HEK293 (cell line): ENCODE data around the gene RBM17.

ENCODE experiments used
- AEBP2 ChIP-seq: fragments of 450-650 bp; formaldehyde crosslinking; IDR thresholded peaks from 2 replicates; pipeline ENCODE4 v1.5.1; 2016; ENCODE audit warnings: missing biosample characterization, missing genetic modification characterization, borderline replicate concordance
- ATF2 ChIP-seq: fragments of 450-650 bp; formaldehyde crosslinking; IDR thresholded peaks from 2 replicates; pipeline ENCODE4 v1.5.1; 2016; ENCODE audit warnings: missing biosample characterization, missing genetic modification characterization, low read depth
- ELK4 ChIP-seq: IDR thresholded peaks from 2 replicates; pipeline ENCODE4 v1.6.1; 2011; ENCODE audit warnings: mild to moderate bottlenecking, low read depth, low read length, borderline replicate concordance
- GLI2 ChIP-seq: fragments of 450-650 bp; formaldehyde crosslinking; IDR thresholded peaks from 2 replicates; pipeline ENCODE4; 2017; ENCODE audit warnings: missing biosample characterization, missing genetic modification characterization, low read depth, borderline replicate concordance
- GLIS2 ChIP-seq: fragments of 450-650 bp; formaldehyde crosslinking; IDR thresholded peaks from 2 replicates; pipeline ENCODE4 v1.5.1; 2016; ENCODE audit warnings: missing biosample characterization, missing genetic modification characterization
- OSR2 ChIP-seq: fragments of 450-650 bp; formaldehyde crosslinking; IDR thresholded peaks from 2 replicates; pipeline ENCODE4 v1.5.1; 2016; ENCODE audit warnings: missing biosample characterization, missing genetic modification characterization
- PRDM6 ChIP-seq: fragments of 450-650 bp; formaldehyde crosslinking; IDR thresholded peaks from 2 replicates; pipeline ENCODE4 v1.5.1; 2017; ENCODE audit warnings: missing biosample characterization, missing genetic modification characterization
- REST ChIP-seq: fragments of 450-650 bp; formaldehyde crosslinking; IDR thresholded peaks from 2 replicates; pipeline ENCODE4 v1.5.1; 2016; ENCODE audit warnings: missing biosample characterization, missing genetic modification characterization
- YY2 ChIP-seq: fragments of 450-650 bp; formaldehyde crosslinking; IDR thresholded peaks from 2 replicates; pipeline ENCODE4 v1.5.1; 2016; ENCODE audit warnings: missing biosample characterization, missing genetic modification characterization
- ZBTB17 ChIP-seq: fragments of 450-650 bp; formaldehyde crosslinking; IDR thresholded peaks from 2 replicates; pipeline ENCODE4 v1.5.1; 2016; ENCODE audit warnings: missing biosample characterization, missing genetic modification characterization
- ZBTB6 ChIP-seq: fragments of 450-650 bp; formaldehyde crosslinking; IDR thresholded peaks from 2 replicates; pipeline ENCODE4 v1.5.1; 2017; ENCODE audit warnings: missing biosample characterization, missing genetic modification characterization
- ZBTB8A ChIP-seq: fragments of 450-650 bp; formaldehyde crosslinking; IDR thresholded peaks from 2 replicates; pipeline ENCODE4 v1.5.1; 2016; ENCODE audit warnings: missing biosample characterization, missing genetic modification characterization
- ZNF112 ChIP-seq: fragments of 450-650 bp; formaldehyde crosslinking; IDR thresholded peaks from 2 replicates; pipeline ENCODE4 v1.5.0; 2017; ENCODE audit warnings: missing biosample characterization, missing genetic modification characterization
- ZNF140 ChIP-seq: fragments of 450-650 bp; formaldehyde crosslinking; IDR thresholded peaks from 2 replicates; pipeline ENCODE4 v1.5.1; 2016; ENCODE audit warnings: missing biosample characterization, missing genetic modification characterization
- ZNF155 ChIP-seq: fragments of 450-650 bp; formaldehyde crosslinking; IDR thresholded peaks from 2 replicates; pipeline ENCODE4 v1.5.1; 2016; ENCODE audit warnings: missing biosample characterization, missing genetic modification characterization
- ZNF19 ChIP-seq: fragments of 450-650 bp; formaldehyde crosslinking; IDR thresholded peaks from 2 replicates; pipeline ENCODE4; 2016; ENCODE audit warnings: missing biosample characterization, missing genetic modification characterization, low read depth
- ZNF2 ChIP-seq: fragments of 450-650 bp; formaldehyde crosslinking; IDR thresholded peaks from 2 replicates; pipeline ENCODE4 v1.5.1; 2016; ENCODE audit warnings: missing biosample characterization, missing genetic modification characterization
- ZNF24 ChIP-seq: fragments of 450-650 bp; formaldehyde crosslinking; IDR thresholded peaks from 2 replicates; pipeline ENCODE4 v1.5.1; 2016; ENCODE audit warnings: missing biosample characterization, missing genetic modification characterization
- ZNF292 ChIP-seq: fragments of 450-650 bp; formaldehyde crosslinking; IDR thresholded peaks from 2 replicates; pipeline ENCODE4 v1.5.1; 2016; ENCODE audit warnings: low read depth, missing biosample characterization, missing genetic modification characterization, borderline replicate concordance
- ZNF350 ChIP-seq: fragments of 450-650 bp; formaldehyde crosslinking; IDR thresholded peaks from 2 replicates; pipeline ENCODE4 v1.5.0; 2017; ENCODE audit warnings: missing biosample characterization, mild to moderate bottlenecking, missing genetic modification characterization
- ZNF366 ChIP-seq: fragments of 450-650 bp; formaldehyde crosslinking; conservative IDR thresholded peaks from 2 replicates; pipeline ENCODE4 v1.5.1; 2016; ENCODE audit warnings: missing biosample characterization, missing genetic modification characterization
- ZNF426 ChIP-seq: fragments of 450-650 bp; formaldehyde crosslinking; IDR thresholded peaks from 2 replicates; pipeline ENCODE4 v1.5.1; 2017; ENCODE audit warnings: missing biosample characterization, missing genetic modification characterization, mild to moderate bottlenecking, inconsistent platforms, moderate library complexity
- ZNF776 ChIP-seq: fragments of 450-650 bp; formaldehyde crosslinking; IDR thresholded peaks from 2 replicates; pipeline ENCODE4 v1.5.0; 2017; ENCODE audit warnings: missing biosample characterization, missing genetic modification characterization, borderline replicate concordance
- TF ChIP-seq, protein P1 (sequence below): fragments of 450-650 bp; formaldehyde crosslinking; IDR thresholded peaks from 2 replicates; pipeline ENCODE4 v1.5.1; 2016; ENCODE audit warnings: missing biosample characterization, missing genetic modification characterization, borderline replicate concordance

Gene RBM17

GRCh38 chr10:6114805-6115341 is 26.0 kb downstream of the RBM17 start (continued):
- TF ChIP-seq ZNF112, result no peak
- TF ChIP-seq ZNF350 (tag by site-specific recombination), result no peak
- no peak for TF ChIP-seq GLIS2 (tag by site-specific recombination)
- TF ChIP-seq GLI2 (tag by site-specific recombination), result no peak
- TF ChIP-seq ZNF24 (tag by site-specific recombination), result no peak
- no peak for TF ChIP-seq ZBTB8A (tag by site-specific recombination)
- TF ChIP-seq ZNF155, result no peak
- TF ChIP-seq YY2 (tag by site-specific recombination), result no peak
- TF ChIP-seq, protein P1, sequence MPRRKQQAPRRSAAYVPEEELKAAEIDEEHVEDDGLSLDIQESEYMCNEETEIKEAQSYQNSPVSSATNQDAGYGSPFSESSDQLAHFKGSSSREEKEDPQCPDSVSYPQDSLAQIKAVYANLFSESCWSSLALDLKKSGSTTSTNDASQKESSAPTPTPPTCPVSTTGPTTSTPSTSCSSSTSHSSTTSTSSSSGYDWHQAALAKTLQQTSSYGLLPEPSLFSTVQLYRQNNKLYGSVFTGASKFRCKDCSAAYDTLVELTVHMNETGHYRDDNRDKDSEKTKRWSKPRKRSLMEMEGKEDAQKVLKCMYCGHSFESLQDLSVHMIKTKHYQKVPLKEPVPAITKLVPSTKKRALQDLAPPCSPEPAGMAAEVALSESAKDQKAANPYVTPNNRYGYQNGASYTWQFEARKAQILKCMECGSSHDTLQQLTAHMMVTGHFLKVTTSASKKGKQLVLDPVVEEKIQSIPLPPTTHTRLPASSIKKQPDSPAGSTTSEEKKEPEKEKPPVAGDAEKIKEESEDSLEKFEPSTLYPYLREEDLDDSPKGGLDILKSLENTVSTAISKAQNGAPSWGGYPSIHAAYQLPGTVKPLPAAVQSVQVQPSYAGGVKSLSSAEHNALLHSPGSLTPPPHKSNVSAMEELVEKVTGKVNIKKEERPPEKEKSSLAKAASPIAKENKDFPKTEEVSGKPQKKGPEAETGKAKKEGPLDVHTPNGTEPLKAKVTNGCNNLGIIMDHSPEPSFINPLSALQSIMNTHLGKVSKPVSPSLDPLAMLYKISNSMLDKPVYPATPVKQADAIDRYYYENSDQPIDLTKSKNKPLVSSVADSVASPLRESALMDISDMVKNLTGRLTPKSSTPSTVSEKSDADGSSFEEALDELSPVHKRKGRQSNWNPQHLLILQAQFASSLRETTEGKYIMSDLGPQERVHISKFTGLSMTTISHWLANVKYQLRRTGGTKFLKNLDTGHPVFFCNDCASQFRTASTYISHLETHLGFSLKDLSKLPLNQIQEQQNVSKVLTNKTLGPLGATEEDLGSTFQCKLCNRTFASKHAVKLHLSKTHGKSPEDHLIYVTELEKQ (tag by site-specific recombination), result no peak
- no peak for TF ChIP-seq ELK4
- no peak for TF ChIP-seq ZBTB6 (tag by site-specific recombination)
- no peak for TF ChIP-seq AEBP2 (tag by site-specific recombination)
- no peak for TF ChIP-seq OSR2 (tag by site-specific recombination)
- no peak for TF ChIP-seq ZNF426
- TF ChIP-seq ZBTB17 (tag by site-specific recombination), result peak; percentile 86
- no peak for TF ChIP-seq ZNF2 (tag by site-specific recombination)
- TF ChIP-seq REST (tag by site-specific recombination), result no peak
- no peak for TF ChIP-seq ZNF140 (tag by site-specific recombination)
- no peak for TF ChIP-seq ATF2 (tag by site-specific recombination)
- no peak for TF ChIP-seq PRDM6 (tag by site-specific recombination)
- no peak for TF ChIP-seq ZNF19
- TF ChIP-seq ZNF292, result no peak
- TF ChIP-seq ZNF366 (tag by site-specific recombination), result peak; percentile 47; the same call in 1 of the 2 replicates
- no peak for TF ChIP-seq ZNF776 (tag by site-specific recombination)
